Esophagus squamous epithelium (tissue), 4 donors: ENCODE measurements around the gene MCC.

ENCODE experiments used
- CTCF ChIP-seq, 6 experiments: fragments of 450-650 bp in 4 of 6; fragments of 200-600 bp in 2 of 6; sonication (generic) in 2 of 6; IDR thresholded peaks; one replicate each; pipeline ENCODE4 v1.5.1; 2016 to 2019; ENCODE audit warnings: antibody characterized with exemption in 6 of 6, mild to moderate bottlenecking in 4 of 6, moderate library complexity in 4 of 6
- POLR2A ChIP-seq, 4 donors: fragments of 450-650 bp; IDR thresholded peaks; one replicate each; pipeline ENCODE4 v1.6.1; 2017; ENCODE audit warnings: antibody characterized with exemption in 4 of 4, mild to moderate bottlenecking in 4 of 4, moderate library complexity in 3 of 4

DNA sequence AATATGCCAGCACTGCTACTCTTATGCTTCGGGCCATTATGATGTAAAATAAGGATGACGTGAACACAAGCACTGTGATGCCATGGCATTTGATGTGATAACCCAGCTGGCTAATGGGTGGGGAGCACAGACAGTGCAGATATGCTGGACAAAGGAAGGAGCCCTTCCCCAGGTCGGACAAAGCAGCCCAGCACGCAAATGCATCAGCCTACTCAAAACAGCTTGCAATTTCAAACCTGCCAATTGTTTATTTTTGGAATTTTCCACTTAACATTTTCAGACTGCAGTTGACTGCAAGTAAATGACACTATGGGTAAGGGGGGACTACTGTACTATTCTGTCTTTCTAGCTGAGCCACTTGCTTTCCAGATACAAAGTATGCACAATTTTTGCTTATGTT lies 330.4 kb downstream of the MCC start:
- TF ChIP-seq CTCF (IDR thresholded peaks at IDR 0.05) (no peak), POLR2A (IDR thresholded peaks at IDR 0.05) (no peak)
